Astrocyte (in vitro differentiated cells and primary cell): ENCODE results near the gene ACVR1. TPM values are rescaled to one million over a fixed set of nuclear protein-coding genes. Genes with fewer than 3 reads are reported as not detected.
A peak's percentile ranks its signal among the peaks of the same experiment; 100 is the strongest.

ENCODE experiments used
- DNase-seq: peaks from one replicate; pipeline ENCODE4 v3.0.0-alpha.2; 2010; ENCODE audit warnings: low read depth
- FAIRE-seq: peaks from 2 replicates; lab custom pipeline; 2011; peaks lifted over from hg19 to GRCh38; lab: Jason Lieb, UNC
- H2AFZ ChIP-seq: 2 replicates; pipeline ENCODE4 v1.6.0; 2012; ENCODE audit warnings: low read depth, low read length, inconsistent platforms
- H3K27ac ChIP-seq: 2 replicates; pipeline ENCODE4 v1.5.1; 2011; ENCODE audit warnings: low read depth, low read length, inconsistent platforms
- H3K27me3 ChIP-seq: 2 replicates; pipeline ENCODE4 v1.6.0; 2011; ENCODE audit warnings: low read length, inconsistent platforms; ENCODE audit not compliant: insufficient read depth
- H3K36me3 ChIP-seq: 2 replicates; pipeline ENCODE4 v1.5.1; 2011; ENCODE audit warnings: low read length, inconsistent platforms; ENCODE audit not compliant: insufficient read depth
- H3K4me1 ChIP-seq: 2 replicates; pipeline ENCODE4 v1.5.1; 2011; ENCODE audit warnings: low read length, inconsistent platforms; ENCODE audit not compliant: insufficient read depth
- H3K4me2 ChIP-seq: 2 replicates; pipeline ENCODE4 v1.6.0; 2012; ENCODE audit warnings: low read length, inconsistent platforms
- H3K4me3 ChIP-seq: 2 replicates; pipeline ENCODE4 v1.5.1; 2011; ENCODE audit warnings: low read depth, mild to moderate bottlenecking, low read length, inconsistent platforms; ENCODE audit not compliant: insufficient read depth
- H3K79me2 ChIP-seq: 2 replicates; pipeline ENCODE4 v1.6.0; 2012; ENCODE audit warnings: mild to moderate bottlenecking, low read length, inconsistent platforms; ENCODE audit not compliant: insufficient read depth
- H3K9ac ChIP-seq: 2 replicates; pipeline ENCODE4 v1.6.0; 2012; ENCODE audit warnings: mild to moderate bottlenecking, low read length, inconsistent platforms
- H3K9me3 ChIP-seq: 2 replicates; pipeline ENCODE4 v1.5.1; 2012; ENCODE audit warnings: low read depth, mild to moderate bottlenecking, low read length, inconsistent platforms; ENCODE audit not compliant: insufficient read depth
- H4K20me1 ChIP-seq: 2 replicates; pipeline ENCODE4 v1.6.0; 2012; ENCODE audit warnings: low read length, inconsistent platforms; ENCODE audit not compliant: insufficient read depth
- H3K27ac Mint-ChIP-seq: one replicate; pipeline ENCODE4 v1.8.0; 2021; ENCODE audit warnings: mild to moderate bottlenecking, mixed read lengths; ENCODE audit not compliant: unreplicated experiment
- H3K27me3 Mint-ChIP-seq: one replicate; pipeline ENCODE4 v1.8.0; 2021; ENCODE audit warnings: low read depth, mixed read lengths; ENCODE audit not compliant: unreplicated experiment
- H3K36me3 Mint-ChIP-seq: one replicate; pipeline ENCODE4 v1.8.0; 2021; ENCODE audit warnings: low read depth, mixed read lengths; ENCODE audit not compliant: unreplicated experiment
- H3K4me1 Mint-ChIP-seq: one replicate; pipeline ENCODE4 v1.8.0; 2021; ENCODE audit warnings: low read depth, mixed read lengths; ENCODE audit not compliant: unreplicated experiment
- H3K4me3 Mint-ChIP-seq: one replicate; pipeline ENCODE4 v1.8.0; 2021; ENCODE audit warnings: mild to moderate bottlenecking, moderate library complexity, mixed read lengths; ENCODE audit not compliant: unreplicated experiment
- H3K9me3 Mint-ChIP-seq: one replicate; pipeline ENCODE4 v1.8.0; 2021; ENCODE audit warnings: mild to moderate bottlenecking, mixed read lengths; ENCODE audit not compliant: unreplicated experiment
- CTCF ChIP-seq: IDR thresholded peaks from 2 replicates; pipeline ENCODE4 v1.5.1; 2011; ENCODE audit warnings: low read depth, mild to moderate bottlenecking, inconsistent platforms, low read length, moderate library complexity; ENCODE audit not compliant: insufficient read depth
- EZH2 ChIP-seq: IDR thresholded peaks from 2 replicates; pipeline ENCODE4 v1.6.1; 2012; ENCODE audit warnings: mild to moderate bottlenecking, low read length, inconsistent platforms; ENCODE audit not compliant: insufficient read depth
- total RNA-seq: library from RNA; stranded (reverse); gene quantifications from 2 replicates; pipeline ENCODE4 v1.2.1, GENCODE V29; 2021

ACVR1 gene
- total RNA-seq, 1 donor from 2014 or later, result 45.9 TPM

- Histone ChIP-seq H3K9ac (no peak overlapping the region), H3K4me1 (peaks cover 15% of the 10 kb centered on the region), H3K9me3 (no peaks in the 10 kb centered on the region), H4K20me1 (peaks cover 6% of the 10 kb centered on the region), H3K27ac (no peak overlapping the region), H3K79me2 (peaks cover 24% of the 10 kb centered on the region), H3K4me2 (no peak overlapping the region), H3K36me3 (no peaks in the 10 kb centered on the region), H3K27me3 (no peaks in the 10 kb centered on the region), H3K4me3 (no peak overlapping the region), H2AFZ (no peak overlapping the region)
- no peak for FAIRE-seq
- no peak for DNase-seq
- H3K27ac Mint-ChIP-seq, result no peak overlapping the region
- no peaks in the 10 kb centered on the region for H3K27me3 Mint-ChIP-seq
- H3K9me3 Mint-ChIP-seq, result no peaks in the 10 kb centered on the region
- H3K36me3 Mint-ChIP-seq, result peaks cover 11% of the 10 kb centered on the region
- H3K4me1 Mint-ChIP-seq, result peaks cover 22% of the 10 kb centered on the region
- TF ChIP-seq EZH2, result no peak
- no peak overlapping the region for H3K4me3 Mint-ChIP-seq
Observed at GRCh38 chr2:157810037-157810436, 66.1 kb downstream of the ACVR1 start.

- Histone ChIP-seq H3K4me2 (peak overlapping the region; percentile 15), H4K20me1 (peaks cover 6% of the 10 kb centered on the region), H2AFZ (no peak overlapping the region), H3K4me3 (no peak overlapping the region), H3K79me2 (peaks cover 23% of the 10 kb centered on the region), H3K9me3 (no peaks in the 10 kb centered on the region), H3K27me3 (no peaks in the 10 kb centered on the region), H3K36me3 (no peaks in the 10 kb centered on the region), H3K27ac (peak overlapping the region; percentile 45), H3K4me1 (peaks cover 15% of the 10 kb centered on the region), H3K9ac (no peak overlapping the region)
- TF ChIP-seq CTCF (no peak), EZH2 (no peak)
- H3K4me3 Mint-ChIP-seq, result no peak overlapping the region
- H3K27ac Mint-ChIP-seq, result peak overlapping the region; percentile 36
- H3K9me3 Mint-ChIP-seq, result no peaks in the 10 kb centered on the region
- peaks cover 22% of the 10 kb centered on the region for H3K4me1 Mint-ChIP-seq
- no peaks in the 10 kb centered on the region for H3K27me3 Mint-ChIP-seq
- peak; percentile 94 for DNase-seq
- H3K36me3 Mint-ChIP-seq, result peaks cover 7% of the 10 kb centered on the region
- no peak for FAIRE-seq
Observed at GRCh38 chr2:157809212-157809611, 66.9 kb downstream of the ACVR1 start.

GRCh38 chr2:157808421-157808820 lies 67.7 kb downstream of the ACVR1 start:
- H3K9me3 ChIP-seq, result no peaks in the 10 kb centered on the region
- H3K4me2 ChIP-seq, result no peak overlapping the region
- TF ChIP-seq EZH2, result no peak
- no peak for TF ChIP-seq CTCF
- peaks cover 25% of the 10 kb centered on the region for H3K79me2 ChIP-seq
- H3K9ac ChIP-seq, result no peak overlapping the region
- no peak overlapping the region for H3K27ac Mint-ChIP-seq
- peaks cover 22% of the 10 kb centered on the region for H3K4me1 Mint-ChIP-seq
- DNase-seq, result no peak
- H4K20me1 ChIP-seq, result peaks cover 6% of the 10 kb centered on the region
- peaks cover 7% of the 10 kb centered on the region for H3K36me3 Mint-ChIP-seq
- H3K4me1 ChIP-seq, result peaks cover 15% of the 10 kb centered on the region
- no peaks in the 10 kb centered on the region for H3K9me3 Mint-ChIP-seq
- no peak for FAIRE-seq
- no peaks in the 10 kb centered on the region for H3K36me3 ChIP-seq
- H3K27me3 ChIP-seq, result no peaks in the 10 kb centered on the region
- no peak overlapping the region for H3K4me3 ChIP-seq
- peak overlapping the region; percentile 45 for H3K27ac ChIP-seq
- no peaks in the 10 kb centered on the region for H3K27me3 Mint-ChIP-seq
- no peak overlapping the region for H2AFZ ChIP-seq
- no peak overlapping the region for H3K4me3 Mint-ChIP-seq
